ENCODE results near the gene ARID4B.
A peak's percentile ranks its signal among the peaks of the same experiment; 100 is the strongest.
"Not testable (repeated sequence)": the region's sequence is repeated elsewhere in the genome, so short reads cannot be mapped to it uniquely, and the experiment has no call there.

Gene ARID4B

DNA sequence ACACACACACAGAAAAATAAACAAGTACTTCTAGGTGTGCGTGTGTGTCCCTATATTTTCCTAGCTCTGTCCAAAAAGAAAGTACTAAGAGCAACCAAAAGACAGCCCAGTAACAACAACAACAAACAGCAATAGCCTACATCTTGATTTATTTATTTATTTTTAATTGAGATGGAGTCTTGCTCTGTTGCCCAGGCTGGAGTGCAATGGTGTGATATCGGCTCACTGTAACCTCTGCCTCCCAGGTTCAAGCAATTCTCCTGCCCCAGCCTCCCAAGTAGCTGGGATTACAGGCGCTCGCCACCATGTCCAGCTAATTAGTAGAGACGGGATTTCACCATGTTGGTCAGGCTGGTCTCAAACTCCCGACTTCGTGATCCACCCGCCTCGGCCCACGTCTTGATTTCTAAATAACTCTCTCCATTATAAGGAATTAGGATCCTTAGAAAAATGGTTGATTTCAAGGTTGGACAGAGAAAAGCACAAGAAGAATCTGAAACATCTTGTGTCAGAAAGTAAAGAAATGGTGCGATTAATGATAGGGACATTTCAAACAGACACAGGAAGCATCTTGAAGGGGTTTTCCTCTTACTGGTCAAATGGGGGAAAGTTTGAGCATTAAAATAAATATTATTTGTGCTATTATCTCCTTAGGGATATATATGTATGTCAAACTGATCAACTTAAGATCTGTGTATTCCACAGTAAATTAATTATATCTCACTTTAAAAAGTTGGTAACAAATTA lies 59.4 kb downstream of the ARID4B start:
- no peak for DNase-seq

DNA sequence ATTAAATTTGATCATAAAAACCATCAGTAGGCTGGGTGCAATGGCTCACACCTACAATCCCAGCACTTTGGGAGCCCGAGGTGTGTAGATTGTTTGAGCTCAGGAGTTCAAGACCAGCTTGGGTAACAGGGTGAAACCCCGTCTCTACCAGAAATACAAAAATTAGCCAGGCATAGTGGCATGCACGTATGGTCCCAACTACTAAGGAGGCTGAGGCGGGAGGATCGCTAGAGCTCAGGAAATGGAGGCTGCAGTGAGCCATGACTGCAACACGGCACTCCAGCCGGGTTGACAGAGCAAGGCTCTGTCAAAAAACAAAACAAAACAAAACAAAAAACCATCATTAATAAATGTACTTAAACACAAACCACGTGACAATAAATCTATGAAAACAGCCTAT lies 61.0 kb downstream of the ARID4B start:
- no peak for DNase-seq

DNA sequence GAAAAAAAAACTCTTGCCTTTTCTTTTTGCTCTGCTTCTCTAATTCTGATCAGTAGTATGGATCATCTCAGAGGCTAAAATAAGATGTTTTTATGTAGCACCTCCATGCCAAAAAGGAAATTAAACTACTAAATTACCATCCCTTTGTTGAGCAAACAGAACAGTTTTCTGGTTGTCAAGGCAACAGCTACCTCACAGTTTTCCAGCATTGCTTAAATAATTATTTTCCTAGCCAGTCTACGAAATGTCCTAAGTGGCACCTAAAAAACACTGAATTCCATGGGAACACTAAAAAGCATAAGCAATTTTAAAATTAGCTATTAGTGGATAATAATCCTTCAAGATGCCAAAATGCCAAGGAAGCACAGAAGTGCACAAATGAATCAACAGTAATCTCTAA lies 61.7 kb downstream of the ARID4B start:
- DNase-seq, result no peak

DNA sequence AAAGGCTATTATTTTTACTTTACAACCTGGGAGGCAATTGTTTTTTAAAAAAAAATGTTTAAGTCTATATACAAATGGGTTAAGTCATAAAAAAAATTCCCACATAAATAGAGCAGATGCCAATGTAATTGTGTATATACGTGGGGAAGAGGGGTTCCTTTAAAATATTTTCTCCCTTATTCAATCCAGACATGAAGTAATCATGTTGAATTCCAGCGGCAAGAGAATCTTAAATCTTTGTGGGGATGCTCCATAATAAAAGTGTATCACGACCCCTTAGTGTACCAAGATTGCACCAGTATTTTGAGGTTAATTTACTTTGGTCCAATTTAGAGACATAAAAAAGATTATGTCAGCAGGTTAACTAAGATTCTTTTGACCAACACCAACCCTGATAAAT lies 62.1 kb downstream of the ARID4B start:
- no peak for DNase-seq

DNA sequence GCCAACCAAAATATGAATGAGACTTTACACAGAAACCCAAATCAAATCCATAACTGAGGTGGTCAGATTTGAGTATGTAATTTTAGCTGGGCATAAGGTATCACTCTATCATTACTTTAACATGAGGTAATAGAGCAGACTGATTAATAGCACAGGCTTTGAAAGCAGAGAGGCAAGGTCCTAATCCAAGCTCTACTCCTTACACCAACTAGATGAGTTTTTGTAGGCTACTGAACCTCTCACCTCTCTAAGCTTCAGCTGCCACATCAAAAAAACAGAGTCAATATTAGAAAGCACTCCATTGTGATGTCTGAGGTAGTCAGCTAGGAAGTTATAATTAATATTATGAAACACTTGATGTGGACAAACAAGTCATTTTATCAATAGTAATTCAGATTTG lies 63.7 kb downstream of the ARID4B start:
- no peak for DNase-seq

DNA sequence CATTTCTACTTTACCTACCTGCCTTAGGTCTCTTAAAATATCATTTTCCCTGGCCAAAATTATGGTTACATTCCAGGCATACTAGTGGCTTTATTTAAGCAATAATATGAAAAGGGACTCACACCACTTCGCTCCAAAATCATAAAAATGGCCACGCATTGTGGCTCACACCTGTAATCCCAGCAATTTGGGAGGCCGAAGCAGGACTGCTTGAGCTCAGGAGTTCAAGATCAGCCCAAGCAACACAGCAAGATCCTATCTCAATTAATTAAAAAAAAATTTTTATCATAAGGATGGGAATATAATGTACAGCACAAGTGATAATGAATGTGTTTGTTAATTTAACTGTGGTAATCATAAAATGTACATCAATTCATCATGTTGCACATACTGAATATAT lies 65.4 kb downstream of the ARID4B start:
- no peak for DNase-seq

DNA sequence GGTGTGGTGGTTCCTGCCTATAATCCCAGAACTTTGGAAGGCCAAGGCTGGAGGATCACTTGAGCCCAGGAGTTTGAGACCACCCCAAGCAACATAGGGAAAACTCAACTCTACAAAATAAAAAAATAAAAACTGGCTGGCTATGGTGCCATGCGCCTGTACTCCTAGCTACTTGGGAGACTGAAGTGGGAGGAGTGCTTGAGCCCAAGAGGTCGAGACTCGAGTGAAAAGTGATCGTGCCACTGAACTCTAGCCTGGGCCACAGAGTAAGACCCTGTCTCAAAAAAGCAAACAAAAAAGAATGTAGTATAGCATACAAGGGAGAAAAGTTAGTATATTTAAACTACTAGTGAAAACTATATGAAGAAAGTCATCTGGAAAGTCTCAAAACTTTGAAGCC lies 66.7 kb downstream of the ARID4B start:
- DNase-seq, result no peak

DNA sequence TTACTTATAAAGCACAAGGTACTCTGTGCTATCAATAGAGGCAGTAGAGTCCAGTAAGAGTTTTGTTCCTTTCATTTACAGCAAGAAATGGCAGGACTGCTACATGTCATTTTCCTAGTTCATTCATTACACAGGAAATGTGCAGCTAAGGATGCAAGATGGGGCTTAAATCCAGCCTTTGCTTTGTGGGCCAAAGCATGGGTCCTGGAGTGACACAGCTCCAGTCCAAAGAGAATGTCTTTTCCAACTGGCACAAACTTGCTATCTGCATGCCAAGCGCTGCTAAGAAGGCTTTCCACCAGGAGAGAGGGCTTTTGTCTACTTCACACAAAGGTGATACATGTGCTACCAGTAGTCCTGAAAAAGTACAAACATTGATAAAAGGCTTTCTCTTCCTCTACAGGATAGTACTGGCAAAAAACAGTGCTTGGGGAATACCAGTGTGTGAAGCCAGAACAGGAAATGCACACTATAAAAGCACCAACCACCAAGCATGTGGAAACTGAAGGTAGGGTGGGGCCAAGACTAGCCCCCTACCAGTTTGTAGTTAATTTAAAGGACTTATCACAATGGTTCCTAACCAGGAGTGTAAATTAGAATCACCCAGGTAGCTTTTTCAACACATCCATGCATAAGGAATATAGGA lies 68.7 kb downstream of the ARID4B start:
- DNase-seq, result peak; percentile 27

DNA sequence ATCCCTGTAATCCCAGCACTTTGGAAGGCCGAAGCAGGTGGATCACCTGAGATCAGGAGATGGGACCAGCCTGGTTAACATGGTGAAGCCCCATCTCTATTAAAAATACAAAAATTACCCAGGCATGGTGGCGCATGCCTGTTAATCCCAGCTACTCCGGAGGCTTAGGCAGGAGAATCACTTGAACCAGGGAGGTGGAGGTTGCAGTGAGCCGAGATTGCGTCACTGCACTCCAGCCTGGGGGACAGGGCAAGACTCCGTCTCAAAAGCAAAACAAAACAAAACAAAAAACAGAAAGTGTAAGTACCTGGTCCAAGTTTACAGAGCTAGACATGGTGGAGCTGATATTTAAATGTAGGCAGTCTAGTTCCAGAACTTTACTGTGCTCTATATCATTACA lies 69.9 kb downstream of the ARID4B start:
- not testable (repeated sequence) for DNase-seq

DNA sequence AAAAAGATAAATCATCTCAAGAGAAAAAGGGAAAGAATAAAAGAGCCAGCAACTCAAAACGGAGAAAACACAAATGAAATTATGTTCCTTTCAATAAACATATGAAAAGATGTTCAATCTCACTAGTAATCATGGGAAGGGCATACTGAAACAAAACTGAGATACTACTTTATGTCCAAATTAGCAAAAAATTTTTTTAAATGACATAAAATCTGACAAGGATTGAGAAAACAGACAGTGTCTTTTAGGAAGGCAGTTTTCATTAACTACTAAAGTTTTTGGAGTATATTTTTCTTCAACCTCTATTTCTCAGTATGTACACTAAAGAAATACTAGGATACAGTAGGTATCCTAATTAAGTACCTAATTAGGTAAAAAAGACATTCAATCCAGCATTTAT lies 73.3 kb downstream of the ARID4B start:
- DNase-seq, result no peak

DNA sequence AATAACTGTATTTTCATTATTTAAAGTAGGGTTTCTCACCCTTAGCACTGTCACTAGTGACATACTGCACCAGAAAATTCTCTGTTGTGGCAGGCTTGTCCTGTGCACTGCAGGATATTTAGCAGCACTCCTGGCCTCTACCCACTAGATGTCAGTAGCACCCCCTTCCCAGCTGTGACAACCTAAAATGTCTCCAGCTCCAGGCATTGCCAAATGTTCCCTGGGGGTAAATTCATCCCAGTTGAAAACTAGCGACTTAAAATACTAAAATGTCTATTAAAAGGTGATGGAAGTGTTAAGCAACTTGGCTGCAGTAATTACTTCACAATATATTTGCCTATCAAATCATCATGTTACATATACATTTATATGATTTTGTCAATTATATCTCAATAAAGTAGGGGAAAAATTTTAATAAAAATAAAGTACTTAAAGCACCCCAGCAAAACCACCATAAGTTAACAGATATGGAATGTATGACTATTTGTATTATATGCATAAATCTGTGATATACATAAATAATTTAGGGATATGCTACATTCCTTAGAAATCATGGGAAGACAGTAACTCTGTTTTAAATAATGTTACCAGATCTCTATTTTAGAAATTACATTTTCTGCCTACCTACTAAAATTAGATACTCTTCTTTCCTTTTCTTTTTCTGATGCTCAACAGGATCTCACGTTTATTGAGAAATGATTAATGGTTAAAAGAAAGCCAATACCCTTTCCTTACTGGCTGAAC lies 74.6 kb downstream of the ARID4B start:
- peak; percentile 70 for DNase-seq

DNA sequence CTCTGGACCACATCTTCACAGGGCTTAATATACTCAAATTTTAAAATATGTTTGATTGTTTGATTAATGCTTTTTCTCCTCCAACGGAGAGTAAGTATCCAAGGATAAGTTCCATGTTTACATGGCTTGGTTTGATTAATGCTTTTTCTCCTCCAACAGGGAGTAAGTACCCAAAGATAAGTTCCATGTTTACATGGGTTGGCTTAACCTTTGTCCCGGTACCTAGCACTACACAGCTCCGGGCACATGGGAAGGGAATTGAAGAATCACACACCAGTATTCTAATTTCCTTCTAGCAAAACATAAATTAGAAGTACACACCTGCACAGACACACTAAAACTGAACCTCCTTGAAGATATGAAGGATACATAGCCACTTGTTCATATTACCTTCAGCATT lies 77.5 kb downstream of the ARID4B start:
- DNase-seq, result no peak

DNA sequence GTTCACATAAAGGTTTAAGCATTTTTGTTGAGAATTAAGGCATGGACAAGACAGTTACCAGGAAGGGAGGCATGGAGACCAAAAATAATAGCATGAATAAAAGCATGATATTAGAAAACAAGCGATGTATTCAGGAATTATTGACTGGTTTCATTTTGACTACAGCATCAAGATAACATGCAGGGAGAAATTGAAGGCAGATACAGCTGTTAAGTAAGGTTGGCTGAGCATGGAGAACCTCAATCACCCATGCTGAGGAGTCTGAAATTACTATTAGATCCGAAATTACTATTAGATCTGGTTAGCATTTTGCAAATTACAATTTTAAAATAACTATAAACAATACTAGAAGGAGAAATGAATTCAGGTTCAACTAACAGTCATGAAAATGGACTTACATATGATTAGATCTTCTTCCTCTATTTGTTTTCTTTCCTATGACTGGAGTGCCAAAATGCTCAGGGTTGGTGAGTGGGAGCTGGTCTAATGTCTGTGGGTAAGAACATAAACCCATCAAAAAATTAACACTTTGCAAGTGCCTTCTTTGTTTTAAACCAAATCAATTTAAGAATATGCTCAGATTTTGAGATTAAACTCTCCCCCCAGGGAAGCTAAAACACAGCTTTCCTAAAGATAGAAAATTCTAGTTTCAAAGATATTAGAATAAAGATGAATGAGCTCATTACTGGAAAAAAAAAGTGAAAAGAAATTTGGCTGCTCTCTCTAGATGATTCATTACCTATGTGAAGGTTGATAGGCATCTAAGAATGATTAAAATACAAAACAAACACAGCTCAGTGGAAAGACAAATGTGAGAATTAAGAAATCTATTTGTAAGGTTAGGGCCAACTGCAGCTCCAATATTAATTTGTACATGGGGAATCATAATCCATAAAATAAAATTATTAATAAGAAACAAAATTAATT lies 81.7 kb downstream of the ARID4B start:
- DNase-seq, result no peak

DNA sequence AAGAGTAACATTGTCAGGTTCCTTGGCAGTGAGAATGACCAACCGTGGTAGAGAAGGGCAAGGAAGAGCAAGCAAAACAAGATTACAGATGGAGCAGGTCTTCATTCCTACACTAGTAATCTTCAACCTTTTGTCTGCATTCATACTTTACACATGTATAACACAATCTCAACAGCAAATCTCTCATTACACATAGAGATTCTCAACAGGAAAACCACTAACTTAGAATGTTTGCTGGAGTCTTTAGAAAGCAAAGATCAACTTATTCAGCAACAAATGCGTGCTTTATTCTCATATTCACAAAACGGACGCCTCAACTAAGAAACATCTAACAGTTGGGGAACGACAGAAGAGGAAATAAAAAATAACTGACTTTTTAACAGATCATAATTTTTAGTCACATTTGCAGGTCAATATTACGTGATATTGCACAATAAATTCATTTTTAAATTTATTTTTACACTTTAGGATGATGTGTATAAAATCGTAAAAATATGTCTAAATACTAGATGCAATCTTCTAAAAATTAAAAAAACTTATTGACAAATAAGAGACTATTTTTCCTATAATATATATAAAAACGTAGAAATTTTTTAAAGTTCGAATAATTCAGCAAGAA lies 82.9 kb downstream of the ARID4B start:
- DNase-seq, result peak; percentile 35

DNA sequence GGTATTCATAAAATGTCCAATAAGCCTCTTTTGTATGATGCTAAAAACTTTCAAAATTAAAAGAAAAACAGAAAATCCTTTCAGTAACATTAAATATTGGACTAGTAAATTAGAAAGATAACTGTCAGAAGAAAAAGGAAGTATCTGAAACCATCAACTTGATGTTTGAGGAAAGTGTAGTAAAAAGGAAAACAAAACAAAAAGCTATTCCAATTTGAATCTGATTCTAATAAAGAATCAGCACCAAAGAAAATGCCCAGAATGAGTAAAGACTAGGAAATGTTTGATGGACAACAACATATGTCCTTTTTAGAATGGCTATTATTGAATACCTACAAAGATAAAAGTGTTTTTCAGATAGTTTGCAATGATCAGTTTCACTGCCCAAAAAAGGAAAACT lies 87.0 kb downstream of the ARID4B start:
- no peak for DNase-seq

DNA sequence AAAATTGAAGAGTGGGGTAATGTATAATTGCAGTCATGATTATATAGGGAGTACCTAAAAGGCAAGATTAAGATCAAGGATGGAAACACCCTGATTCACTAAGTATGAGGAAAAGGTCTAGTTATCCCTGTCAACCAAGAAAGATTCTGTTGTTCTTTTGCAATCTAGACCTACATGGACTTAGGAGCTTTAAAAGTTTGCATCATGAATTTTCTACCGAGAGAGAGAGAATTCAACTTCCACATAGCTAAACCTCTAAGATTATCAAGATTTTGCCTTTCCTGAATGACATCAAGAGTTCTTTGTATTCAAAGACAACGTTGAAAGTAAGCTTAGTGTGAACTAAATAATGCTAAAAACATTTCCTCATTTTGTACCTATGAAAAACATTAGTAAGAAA lies 88.1 kb downstream of the ARID4B start:
- no peak for DNase-seq

DNA sequence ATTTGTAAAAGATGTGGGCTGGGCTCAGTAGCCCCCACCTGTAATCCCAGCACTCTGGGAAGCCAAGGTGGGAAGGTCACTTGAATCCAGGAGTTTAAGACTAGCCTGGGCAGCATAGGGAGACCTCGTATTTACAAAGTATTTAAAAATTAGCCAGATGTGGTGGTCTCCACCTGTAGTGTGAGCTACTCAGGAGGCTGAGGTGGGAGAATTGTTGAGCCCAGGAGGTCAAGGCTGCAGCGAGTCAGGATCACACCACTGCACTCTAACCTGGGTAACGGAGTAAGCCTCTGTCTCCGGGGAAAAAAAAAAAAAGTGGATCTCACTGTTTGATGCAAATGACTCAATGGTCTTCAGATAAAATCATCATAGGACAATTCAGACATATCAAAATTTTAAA lies 89.4 kb downstream of the ARID4B start:
- DNase-seq, result no peak

DNA sequence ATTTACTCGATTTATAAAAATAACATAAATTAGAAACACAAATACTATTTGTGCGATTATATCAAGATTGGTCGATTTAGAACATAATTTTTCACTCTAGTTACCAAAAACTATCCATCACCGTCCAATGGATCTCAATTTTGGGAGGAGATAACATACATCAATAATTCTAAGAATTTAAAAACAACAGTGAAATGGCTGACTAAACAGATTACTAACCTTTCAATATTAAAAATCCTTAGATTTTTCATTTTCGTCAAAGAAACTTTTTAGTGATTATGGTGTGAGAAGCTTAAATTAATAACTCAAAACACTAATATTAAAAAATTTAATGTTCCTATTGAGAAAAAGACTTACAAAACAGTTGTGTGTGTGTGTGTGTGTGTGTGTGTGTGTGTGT lies 91.9 kb downstream of the ARID4B start:
- DNase-seq, result no peak

DNA sequence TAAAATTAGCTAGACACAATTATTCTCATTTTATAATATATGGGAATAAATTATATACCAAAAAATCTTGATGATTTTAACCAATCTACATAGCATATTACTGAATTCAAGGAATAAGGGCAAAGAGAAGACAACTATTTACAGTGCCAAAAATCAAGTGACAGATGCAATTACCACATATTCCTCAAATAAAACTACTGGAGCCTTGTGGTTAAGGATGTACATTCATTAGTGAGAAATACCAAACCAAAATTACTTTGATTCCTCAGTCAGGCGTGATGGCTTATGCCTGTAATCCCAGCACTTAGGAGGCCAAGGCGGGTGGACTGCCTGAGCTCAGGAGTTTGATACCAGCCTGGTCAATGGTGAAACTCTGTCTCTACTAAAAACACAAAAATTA lies 98.1 kb downstream of the ARID4B start:
- no peak for DNase-seq

DNA sequence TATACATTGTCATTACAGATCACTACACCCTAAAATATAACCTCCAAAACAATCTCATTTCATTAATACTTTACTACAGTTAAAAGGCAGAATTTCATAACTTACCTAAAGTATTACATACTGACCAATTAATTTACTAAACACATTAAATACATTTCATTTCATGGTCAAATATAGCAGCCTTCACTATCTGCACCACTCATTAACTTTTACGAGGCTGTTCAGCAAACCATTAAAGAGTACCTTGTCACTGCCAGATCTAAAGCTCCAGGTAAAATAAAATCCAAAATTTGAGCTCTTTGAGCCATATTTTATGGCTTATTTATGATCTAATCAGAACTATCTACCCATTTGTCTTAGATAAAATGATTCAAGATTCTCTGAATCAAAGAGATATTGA lies 100.6 kb downstream of the ARID4B start:
- DNase-seq, result no peak

DNA sequence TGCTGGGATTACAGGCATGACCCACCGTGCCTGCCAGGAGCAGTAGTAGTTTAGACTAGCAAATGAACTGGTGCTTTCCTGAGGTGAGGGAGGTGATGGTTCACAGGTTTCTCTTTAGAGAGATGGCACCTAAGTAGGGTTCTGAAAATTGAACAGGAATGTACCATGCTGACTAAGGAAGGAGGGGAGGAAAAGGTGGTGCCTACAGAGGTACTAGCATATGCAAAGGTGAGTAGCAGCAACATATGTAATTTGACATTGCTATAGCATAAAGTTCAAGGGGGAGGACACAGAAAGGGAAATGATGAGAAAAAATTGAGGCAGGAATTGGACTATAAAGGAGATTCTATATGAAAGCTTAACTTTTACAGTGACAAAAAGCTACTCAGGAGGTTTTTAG lies 101.0 kb downstream of the ARID4B start:
- no peak for DNase-seq

DNA sequence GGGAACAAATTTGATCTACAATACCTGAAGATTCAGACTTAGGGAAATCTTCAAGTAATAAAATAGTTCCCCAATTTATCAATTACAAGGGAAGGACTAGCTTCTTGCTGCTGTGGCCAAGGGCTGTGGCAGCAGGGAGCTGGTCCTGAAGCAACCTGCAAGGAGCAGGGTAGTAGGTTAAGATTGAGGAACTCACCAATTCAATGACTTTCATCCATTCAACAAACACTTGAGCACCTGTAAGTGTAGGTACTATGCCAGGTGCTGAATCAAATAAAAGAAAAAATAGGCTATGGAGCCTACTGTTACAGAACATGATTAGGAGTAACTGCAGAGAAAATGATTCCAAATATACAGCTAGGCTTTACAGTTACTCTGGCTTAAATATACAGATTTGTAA lies 102.7 kb downstream of the ARID4B start:
- no peak for DNase-seq

Data from CD4-positive, alpha-beta T cell treated with Interleukin-4 for 4 hours (primary cell).